Measurements from ENCODE around the gene EPHA3. TPM values are rescaled to one million over a fixed set of nuclear protein-coding genes. Genes with fewer than 3 reads are reported as not detected.

The EPHA3 gene
- total RNA-seq, 1 experiment from 2014 or later: not detected

DNA sequence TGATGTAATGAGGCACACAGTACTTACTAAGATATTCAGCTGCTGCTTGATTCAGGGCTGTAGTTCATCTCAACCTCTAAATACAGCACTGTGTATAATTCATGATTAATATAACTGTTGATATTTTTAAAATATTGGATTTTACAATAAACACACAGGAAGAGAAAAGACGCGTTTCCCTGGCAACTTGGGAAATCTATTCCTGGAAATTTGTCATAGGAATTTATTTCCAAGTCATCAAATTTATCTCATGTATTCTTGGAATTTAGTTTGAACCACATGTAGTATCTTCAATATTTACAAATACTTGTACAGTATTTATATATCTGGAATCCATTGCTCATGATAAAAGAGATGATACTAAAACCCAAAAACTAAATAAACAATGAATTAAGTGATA lies 30.6 kb downstream of the EPHA3 start:
- in situ Hi-C loops (cut with HindIII; ENCODE audit: low pct_unique_long_range_greater_than_20kb, low sequenced_read_pairs): no loop called here
- no peak for DNase-seq (ENCODE audit: low read depth)

DNA sequence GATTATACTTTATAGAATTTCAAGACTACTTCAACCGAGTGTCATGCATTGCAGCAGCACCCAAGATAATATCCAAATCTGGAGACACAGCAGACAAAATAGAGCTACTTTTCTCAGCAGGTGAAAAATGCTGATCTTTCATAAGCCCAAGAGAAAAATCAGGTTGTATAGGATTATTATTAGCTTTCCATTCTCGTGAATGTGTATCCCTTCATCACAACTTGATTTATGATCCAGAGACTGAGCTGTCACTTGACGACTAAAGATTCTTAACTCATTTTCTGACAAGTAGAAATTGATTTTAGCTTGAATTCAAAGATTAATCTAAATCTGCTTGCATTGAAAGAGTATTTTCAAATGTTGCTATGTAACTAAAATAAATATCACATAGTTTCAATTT lies 32.4 kb downstream of the EPHA3 start:
- no peak for DNase-seq (ENCODE audit: low read depth)
- in situ Hi-C loops (cut with HindIII; ENCODE audit: low pct_unique_long_range_greater_than_20kb, low sequenced_read_pairs): no loop called here

DNA sequence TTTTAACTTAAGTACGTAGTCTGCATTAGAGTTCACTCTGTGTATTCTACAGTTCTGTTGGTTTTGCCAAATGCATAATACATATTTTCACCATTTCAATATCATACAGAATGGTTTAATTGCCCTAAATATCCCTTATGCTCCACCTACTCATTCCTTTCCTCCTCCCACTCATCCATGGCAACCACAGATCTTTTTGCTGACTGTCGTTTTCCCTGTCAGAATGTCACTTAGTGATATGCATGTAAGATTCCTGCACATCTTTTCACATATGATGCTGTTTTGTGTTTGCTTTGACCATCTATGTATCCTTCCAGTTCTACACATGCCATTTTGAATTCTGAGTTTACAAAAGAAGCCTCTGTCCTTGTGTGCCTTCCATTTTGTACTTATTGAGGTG lies 36.7 kb downstream of the EPHA3 start:
- in situ Hi-C loops (cut with HindIII; ENCODE audit: low pct_unique_long_range_greater_than_20kb, low sequenced_read_pairs): no loop called here
- DNase-seq (ENCODE audit: low read depth): no peak

DNA sequence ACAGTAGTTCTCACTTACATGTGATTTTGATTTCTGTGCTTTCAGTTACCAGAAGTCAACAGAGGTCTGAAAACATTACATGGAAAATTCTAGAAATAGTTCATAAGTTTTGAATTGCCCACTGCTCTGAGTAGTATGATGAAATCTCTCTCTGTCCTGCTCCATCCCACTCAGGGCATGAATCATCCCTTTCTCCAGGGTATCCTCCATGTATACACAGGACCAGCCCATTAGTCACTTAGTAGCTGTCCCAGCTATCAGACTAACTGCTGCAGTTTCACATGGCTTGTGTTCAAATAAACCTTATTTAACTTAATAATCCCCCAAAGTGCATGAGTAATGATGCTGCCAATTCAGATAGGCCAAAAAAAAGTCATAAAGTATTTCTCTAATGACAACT lies 38.6 kb downstream of the EPHA3 start:
- in situ Hi-C loops (cut with HindIII; ENCODE audit: low pct_unique_long_range_greater_than_20kb, low sequenced_read_pairs): no loop called here

DNA sequence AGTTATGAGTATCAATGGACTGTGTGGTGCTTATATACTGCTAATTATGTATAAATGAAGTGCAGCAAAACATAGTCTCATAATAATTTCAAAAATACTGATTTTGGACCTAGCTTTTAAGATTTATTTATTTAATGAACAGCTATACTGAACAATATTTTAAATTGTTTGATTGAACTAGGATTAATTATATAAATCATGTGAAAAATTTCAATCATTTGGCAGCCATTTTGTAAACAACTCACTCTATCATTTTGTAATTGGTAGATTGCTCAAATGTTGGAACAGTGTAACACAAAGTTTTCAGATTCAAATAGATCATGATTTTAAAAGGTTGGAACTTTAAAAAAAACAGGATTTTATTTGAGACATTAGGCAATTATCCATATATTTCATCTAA lies 47.0 kb downstream of the EPHA3 start:
- in situ Hi-C loops (cut with HindIII; ENCODE audit: low pct_unique_long_range_greater_than_20kb, low sequenced_read_pairs): no loop called here
- no peak for DNase-seq (ENCODE audit: low read depth)

More for the DNA sequence above, 38.6 kb downstream of the EPHA3 start:
- peak; percentile 2 for DNase-seq (ENCODE audit: low read depth)

DNA sequence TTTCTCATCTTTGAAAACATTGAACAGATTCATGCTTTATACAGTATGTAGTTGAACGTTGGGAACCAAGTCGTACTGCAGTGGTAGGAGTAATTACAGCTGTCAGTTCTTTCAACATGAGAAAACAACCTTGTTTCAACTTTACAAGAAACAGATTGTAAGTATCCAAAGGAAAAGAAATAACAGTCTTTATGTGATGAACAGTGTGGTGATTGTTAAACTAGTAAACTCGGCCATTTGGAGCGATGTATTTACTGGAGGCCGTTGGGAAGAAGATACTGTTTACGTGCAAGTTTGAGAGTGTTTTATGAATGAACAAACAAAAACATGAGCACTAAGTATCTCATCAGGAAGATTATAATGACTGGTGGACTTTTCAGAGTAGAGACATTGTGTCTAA lies 48.4 kb downstream of the EPHA3 start:
- in situ Hi-C loops (cut with HindIII; ENCODE audit: low pct_unique_long_range_greater_than_20kb, low sequenced_read_pairs): no loop called here
- no peak for DNase-seq (ENCODE audit: low read depth)

DNA sequence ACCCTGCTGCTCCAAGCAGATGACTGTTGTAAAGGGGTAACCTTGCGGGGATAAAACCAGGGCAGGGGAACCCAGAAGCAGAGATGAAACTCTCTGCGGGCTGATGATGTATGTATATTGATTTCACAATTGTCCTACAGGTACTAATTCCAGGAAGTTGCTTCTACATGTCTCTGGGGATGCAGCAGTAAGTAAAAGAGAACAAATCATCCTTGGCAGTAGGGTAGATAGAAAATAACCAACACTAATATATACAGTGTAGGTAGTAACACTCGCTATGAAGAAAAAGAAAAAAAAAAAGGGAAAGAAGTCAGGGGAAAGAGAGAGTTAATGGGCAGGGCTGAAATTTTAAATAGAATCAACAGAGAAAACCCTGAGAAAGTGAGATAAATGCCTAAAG lies 50.2 kb downstream of the EPHA3 start:
- in situ Hi-C loops (cut with HindIII; ENCODE audit: low pct_unique_long_range_greater_than_20kb, low sequenced_read_pairs): no loop called here

DNA sequence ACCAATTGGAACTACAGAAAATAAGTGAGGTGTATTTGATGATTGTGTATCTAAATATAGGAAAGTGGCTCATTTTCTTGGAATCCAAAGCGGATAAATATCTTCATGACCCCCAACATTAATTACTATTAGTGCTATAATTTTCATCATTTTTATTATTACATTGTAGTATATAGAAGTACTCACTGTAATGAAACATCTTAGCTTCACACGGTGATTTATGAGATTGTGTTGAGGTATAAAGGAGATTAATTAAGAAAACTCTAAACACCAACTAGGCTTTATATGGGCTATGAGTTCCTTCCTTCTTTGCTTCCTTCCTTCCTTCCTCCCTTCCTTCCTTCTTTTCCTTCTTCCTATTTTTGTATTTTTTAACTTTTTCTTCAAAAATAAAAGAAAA lies 52.2 kb downstream of the EPHA3 start:
- in situ Hi-C loops (cut with HindIII; ENCODE audit: low pct_unique_long_range_greater_than_20kb, low sequenced_read_pairs): no loop called here

More for the DNA sequence above, 50.2 kb downstream of the EPHA3 start:
- no peak for DNase-seq (ENCODE audit: low read depth)

DNA sequence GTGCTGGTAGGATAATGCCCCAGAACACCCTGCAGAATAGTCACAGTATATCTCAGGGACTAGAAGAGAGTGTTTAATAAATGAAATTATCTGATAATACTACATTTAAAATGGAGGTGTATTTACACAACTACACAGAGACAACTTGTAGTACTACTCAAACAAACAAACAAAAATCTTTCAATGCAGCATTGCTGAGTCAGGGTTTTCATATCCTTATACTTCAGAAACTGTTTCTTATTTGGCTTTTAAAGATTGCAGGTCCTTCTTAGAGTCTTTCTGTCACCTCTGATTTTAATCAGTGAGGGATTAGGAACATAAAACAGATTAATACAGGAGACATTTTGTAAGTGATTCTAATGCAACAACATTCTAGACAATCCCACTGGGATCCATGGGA lies 57.4 kb downstream of the EPHA3 start:
- in situ Hi-C loops (cut with HindIII; ENCODE audit: low pct_unique_long_range_greater_than_20kb, low sequenced_read_pairs): no loop called here
- DNase-seq (ENCODE audit: low read depth): no peak

More for the DNA sequence above, 52.2 kb downstream of the EPHA3 start:
- no peak for DNase-seq (ENCODE audit: low read depth)

DNA sequence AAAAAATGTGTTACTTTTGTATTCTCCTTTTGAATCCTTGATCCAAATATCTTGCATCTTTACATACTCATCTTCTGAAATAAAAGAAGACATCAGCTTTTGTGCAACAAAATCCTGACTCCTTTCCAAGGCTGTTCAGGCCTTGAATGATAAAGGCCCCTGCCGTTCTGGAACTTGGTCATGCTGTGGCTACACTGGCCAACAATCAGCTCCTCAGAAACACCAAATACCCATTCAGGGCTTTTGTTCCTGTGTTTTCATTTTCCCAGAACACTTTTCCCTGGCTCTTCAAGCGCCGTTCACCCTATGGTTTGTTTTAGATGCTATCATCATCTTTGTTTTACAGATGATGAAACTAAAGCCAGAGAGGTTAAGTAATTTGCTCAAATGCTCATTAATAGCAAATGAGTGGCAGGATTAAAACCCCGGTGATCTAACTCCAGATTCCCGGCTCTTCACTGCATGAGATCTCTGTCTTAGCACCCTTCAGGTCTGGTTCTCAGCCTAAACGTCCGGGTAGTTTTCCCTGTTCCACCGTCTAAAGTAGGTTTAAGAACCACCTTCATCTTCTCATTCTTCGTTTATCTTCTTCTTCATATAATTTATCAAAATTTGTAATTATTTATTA lies 58.3 kb downstream of the EPHA3 start:
- DNase-seq (ENCODE audit: low read depth): no peak
- in situ Hi-C loops (cut with HindIII; ENCODE audit: low pct_unique_long_range_greater_than_20kb, low sequenced_read_pairs): no loop called here

DNA sequence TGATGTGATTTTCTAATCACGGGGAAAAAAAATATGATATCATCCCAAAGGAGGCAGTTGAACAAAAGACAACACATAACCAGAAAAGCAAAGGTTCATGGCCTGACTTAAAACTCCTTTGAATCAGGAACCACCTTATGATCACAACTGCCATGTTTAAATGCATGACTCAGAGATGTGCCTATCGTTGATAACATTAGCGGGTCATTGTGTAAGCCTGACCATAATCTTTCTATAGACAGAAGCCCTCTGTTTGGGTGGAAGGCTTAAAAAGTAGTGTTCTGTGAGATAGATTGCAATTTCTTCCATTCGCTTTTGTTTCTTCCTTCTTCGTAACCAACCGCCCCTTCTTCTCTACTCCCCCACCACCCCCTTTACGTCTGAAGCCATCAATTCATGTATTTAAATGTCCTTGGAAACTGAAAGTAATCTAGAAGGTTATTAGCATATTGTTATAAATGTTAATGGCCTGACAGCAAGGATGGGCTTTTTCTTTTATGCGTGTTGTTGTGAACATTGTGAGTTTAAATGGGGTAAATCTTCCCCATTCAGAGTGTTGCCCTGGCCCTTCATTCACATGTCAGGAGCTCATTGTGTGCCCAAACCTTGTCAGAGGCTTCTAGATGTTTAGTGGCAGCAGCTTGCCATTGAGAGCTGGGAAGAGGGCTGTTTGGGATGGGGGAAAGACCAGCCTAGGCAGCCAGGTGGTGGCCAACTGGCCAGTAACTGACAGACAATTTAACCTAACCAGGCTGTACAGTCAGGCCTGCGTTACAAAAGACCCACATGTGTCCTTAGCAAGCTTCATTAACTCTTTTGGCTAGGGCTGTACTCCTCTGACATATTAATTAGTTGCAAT lies 64.5 kb downstream of the EPHA3 start:
- DNase-seq (ENCODE audit: low read depth): no peak
- in situ Hi-C loops (cut with HindIII; ENCODE audit: low pct_unique_long_range_greater_than_20kb, low sequenced_read_pairs): no loop called here

DNA sequence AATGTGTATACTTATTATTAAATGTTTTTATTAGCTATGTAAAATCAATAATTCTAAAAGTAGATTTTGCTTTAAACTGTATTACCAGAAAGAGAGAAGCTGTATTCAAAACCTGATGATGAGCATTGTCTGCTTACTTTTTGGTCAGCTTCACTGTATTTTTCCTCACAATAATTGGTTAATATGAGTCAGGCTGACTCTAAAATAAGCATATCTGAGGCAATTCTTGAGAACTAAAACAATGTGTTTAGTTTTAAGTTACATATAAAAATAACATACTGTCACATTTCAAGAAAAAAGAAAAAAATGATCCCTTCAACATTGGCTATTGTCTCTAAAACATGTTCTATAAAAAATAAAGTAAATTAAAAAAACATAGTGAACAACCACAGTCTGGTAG lies 66.1 kb downstream of the EPHA3 start:
- in situ Hi-C loops (cut with HindIII; ENCODE audit: low pct_unique_long_range_greater_than_20kb, low sequenced_read_pairs): no loop called here
- DNase-seq (ENCODE audit: low read depth): no peak

DNA sequence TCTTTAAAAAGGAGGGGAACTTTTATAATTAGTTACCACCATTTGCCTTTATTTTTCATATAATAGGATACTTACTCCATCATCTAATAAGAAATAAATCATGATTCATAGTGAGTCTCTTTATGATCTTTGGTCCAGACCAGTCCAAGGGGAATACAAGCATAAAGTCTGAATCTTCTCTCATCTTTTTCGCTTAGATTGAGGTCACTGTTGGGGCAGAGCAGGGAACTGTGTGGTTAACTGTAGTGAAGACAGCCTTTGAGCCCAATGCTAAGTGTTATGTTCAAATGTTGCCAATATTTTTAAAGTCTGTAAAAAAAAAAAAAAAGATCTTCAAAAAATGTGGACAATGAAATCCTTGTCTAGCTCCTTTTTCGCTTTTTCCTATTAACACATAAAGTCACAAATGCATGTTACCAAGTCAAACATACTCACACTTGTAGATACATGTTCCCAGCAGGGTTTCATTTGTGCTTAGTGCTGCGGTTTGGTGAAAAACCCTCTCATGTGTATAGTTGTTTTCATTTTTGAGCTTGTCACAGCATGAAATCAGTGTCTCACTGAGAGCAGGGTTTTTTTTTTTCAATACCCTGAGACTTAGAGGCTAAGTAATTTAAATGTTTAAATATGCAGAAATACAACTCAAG lies 72.1 kb downstream of the EPHA3 start:
- no peak for DNase-seq (ENCODE audit: low read depth)
- in situ Hi-C loops (cut with HindIII; ENCODE audit: low pct_unique_long_range_greater_than_20kb, low sequenced_read_pairs): no loop called here

DNA sequence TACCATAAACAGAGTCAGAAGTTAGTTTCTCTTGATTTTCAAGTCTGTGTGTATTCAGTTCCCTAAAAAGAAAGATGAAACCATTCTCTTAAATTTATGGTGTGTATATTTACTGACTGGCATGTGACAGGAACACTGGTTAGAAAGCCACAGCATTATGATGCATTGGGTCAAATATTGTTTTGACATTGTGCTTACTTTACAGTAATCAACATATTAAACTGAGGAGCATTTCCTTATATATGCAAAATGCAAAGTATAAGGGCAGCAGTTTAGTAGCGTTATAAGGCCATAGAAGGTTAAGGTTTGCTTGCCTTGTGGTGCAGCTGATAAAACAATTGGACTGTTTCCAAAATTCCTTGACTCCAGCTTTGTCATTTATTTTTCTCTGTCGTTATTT lies 72.9 kb downstream of the EPHA3 start:
- in situ Hi-C loops (cut with HindIII; ENCODE audit: low pct_unique_long_range_greater_than_20kb, low sequenced_read_pairs): no loop called here
- no peak for DNase-seq (ENCODE audit: low read depth)

DNA sequence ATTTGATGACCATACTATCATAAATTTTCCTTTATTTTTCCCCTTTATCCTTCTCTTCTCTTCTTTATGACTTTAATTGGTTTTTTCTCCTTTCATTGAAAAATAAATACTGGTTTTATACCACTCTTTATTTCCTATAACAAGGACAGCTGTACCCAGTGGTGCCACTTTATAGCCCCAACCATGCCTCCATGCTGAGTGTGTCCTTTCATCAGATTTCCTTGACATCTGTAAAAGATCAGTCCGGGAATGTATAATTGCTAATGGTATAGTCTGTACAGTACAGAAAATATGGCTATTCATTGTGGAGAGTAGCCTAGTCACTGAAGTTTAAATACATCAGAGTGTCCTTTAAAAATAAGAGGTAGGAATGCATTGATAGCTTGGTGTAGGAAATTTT lies 74.6 kb downstream of the EPHA3 start:
- no peak for DNase-seq (ENCODE audit: low read depth)

DNA sequence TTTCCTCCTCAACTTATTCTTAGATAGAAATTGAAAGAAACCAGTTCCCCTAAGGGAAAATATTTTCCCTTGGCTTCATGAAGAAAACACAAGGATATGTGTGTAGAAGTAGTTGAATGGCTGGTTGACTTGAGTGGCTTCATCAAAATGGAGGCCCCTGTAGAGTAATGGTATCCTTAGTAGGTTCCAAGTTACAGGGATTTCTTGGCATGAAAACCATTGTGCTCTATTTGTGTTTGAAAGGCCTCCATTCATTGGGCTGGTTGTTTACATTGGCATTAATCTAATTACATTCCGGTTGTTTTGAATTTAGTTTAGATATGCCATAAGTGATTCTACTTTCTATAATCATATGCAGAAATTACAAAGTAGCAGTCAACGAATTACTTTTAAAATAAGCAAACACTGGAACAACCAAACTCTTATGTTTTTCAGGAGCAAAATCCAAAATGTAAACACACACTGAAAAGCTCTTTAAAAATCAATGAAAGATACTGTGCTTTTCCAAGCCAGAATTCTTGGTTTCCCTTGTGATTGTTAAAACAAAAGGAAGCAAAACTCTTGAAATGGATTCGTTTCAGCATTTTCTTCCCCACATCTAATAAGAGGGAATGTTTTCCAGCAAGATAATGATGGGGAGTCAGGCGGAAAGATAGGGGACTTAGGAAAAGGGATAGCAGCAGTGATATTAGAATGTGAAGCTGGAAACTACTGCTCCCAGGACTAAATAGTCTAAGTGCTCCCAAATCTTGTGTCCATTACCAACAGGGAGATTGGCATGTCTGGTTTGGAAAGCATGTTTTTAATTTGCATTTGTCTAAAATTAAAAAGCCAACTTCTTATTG lies 77.0 kb downstream of the EPHA3 start:
- in situ Hi-C loops (cut with HindIII; ENCODE audit: low pct_unique_long_range_greater_than_20kb, low sequenced_read_pairs): no loop called here
- DNase-seq (ENCODE audit: low read depth): no peak

More for the DNA sequence above, 74.6 kb downstream of the EPHA3 start:
- in situ Hi-C loops (cut with HindIII; ENCODE audit: low pct_unique_long_range_greater_than_20kb, low sequenced_read_pairs): no loop called here

DNA sequence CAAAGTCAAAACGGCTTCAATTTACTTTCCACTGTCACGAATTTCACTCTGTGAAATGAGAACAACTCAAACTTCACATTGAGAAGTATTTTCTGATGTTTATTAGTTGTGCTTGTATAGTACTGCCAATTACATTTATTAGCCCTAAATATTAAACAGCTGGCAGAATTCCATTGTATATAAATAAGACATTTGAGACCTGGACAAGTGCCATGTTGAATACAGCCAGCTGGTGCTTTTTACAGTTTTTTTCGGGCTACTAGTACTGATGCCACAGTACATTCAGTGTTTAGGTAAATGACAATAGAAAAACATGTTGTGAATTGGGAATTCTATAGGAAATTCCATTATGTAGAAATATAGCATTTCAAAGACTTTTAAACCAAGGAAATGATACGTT lies 79.0 kb downstream of the EPHA3 start:
- in situ Hi-C loops (cut with HindIII; ENCODE audit: low pct_unique_long_range_greater_than_20kb, low sequenced_read_pairs): no loop called here
- no peak for DNase-seq (ENCODE audit: low read depth)

DNA sequence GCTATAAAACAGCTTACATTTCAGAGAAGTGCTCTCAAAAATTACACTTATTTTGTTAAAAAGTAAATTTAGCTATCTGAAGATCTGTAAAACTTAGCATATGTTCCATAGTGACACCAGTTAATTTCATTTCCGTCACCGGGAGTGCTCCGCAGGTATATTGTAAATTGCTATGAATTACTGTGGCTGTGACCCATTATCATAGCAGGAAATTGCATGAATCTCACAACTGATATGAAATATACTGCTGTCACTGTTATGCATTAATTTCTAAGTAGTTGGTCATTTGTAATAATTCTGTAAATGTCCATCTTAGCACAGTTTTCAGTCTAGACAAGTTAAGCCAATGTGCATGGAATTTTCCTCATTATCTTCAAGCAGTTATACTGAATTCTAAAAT lies 91.2 kb downstream of the EPHA3 start:
- in situ Hi-C loops (cut with HindIII; ENCODE audit: low pct_unique_long_range_greater_than_20kb, low sequenced_read_pairs): no loop called here

DNA sequence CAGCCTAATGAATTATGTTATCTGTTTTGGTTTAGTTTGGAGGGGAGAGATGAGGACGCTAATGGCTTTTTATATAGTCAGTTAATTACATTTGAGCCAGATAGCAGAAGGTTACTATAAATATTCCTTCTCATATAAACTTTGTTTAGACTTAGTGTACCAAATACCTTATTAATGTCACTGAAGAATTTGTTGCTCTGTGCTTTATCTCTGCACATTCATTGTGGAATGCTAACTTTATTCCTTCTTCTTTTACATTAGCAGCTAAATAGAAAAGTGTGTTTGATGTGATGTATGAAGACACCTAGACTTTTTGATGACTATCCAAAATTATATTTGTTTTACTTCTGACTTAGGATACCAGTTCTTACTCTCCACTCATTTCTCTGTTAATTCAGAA lies 105.2 kb downstream of the EPHA3 start:
- DNase-seq (ENCODE audit: low read depth): no peak
- in situ Hi-C loops (cut with HindIII; ENCODE audit: low pct_unique_long_range_greater_than_20kb, low sequenced_read_pairs): no loop called here

More for the DNA sequence above, 91.2 kb downstream of the EPHA3 start:
- DNase-seq (ENCODE audit: low read depth): no peak
